22Rv1 (cell line): Measurements from ENCODE around the gene SPEM1.

Source experiments
- H3K27ac ChIP-seq: fragments of 450-650 bp; 2 replicates; pipeline ENCODE4 v1.5.1; 2017
- ZFX ChIP-seq: fragments of 450-650 bp; IDR thresholded peaks from 2 replicates; pipeline ENCODE4 v1.6.1; 2017; ENCODE audit warnings: antibody characterized with exemption, borderline replicate concordance
- TF ChIP-seq, protein P1 (sequence below): fragments of 450-650 bp; IDR thresholded peaks from 2 replicates; pipeline ENCODE4 v1.5.1; 2017; ENCODE audit warnings: mild to moderate bottlenecking

SPEM1 gene

DNA sequence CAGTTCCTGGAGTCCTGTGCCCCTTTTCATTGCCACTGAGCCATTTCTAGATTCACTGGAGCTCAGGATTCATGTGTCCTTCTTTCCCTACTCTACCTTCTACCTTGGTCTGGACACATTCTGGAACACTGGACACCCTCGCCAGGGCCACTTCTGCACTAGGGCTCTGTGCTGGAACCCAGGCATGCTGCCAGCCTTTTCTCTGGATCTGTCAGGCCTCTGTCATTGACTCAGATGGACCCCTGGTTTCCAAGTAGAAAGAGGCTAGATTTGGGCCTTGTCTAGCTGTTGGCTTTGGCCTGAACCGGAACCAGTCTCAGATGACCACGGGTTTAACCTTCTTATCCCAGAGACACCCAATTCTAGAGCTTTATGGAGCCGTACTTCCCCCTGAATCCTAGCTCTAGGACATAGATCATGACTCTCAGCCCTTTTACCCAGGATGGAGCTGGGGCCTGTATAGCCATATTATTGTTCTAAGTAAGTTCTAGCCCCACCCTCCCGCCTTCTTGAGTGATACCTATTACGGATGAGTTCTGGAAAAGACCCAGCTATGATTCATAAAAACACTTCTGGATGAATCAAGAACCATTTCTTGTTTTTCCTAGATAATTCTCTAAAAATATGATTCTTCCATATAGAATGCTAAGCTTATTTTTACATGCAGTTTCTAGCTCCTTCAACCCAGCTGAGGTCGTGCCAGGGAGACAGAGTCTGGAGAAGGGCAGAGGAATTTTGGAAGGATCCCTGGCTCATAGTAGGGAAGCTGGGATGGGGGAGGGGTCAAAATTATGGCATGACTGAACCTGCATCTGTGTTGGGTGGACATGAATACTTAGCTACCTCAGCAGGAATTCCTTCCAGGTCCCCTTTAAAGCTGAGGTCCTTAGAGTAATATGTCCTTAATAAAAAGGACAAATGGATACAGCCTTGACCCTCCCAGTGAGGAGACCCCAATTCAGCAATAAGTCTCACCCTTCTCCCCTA, 23.7 kb downstream of the SPEM1 start:
- TF ChIP-seq ZFX = no peak
- TF ChIP-seq, protein P1, sequence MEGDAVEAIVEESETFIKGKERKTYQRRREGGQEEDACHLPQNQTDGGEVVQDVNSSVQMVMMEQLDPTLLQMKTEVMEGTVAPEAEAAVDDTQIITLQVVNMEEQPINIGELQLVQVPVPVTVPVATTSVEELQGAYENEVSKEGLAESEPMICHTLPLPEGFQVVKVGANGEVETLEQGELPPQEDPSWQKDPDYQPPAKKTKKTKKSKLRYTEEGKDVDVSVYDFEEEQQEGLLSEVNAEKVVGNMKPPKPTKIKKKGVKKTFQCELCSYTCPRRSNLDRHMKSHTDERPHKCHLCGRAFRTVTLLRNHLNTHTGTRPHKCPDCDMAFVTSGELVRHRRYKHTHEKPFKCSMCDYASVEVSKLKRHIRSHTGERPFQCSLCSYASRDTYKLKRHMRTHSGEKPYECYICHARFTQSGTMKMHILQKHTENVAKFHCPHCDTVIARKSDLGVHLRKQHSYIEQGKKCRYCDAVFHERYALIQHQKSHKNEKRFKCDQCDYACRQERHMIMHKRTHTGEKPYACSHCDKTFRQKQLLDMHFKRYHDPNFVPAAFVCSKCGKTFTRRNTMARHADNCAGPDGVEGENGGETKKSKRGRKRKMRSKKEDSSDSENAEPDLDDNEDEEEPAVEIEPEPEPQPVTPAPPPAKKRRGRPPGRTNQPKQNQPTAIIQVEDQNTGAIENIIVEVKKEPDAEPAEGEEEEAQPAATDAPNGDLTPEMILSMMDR = no peak
- H3K27ac ChIP-seq = peak overlapping the region; percentile 24; the same call in 1 of the 2 replicates

DNA sequence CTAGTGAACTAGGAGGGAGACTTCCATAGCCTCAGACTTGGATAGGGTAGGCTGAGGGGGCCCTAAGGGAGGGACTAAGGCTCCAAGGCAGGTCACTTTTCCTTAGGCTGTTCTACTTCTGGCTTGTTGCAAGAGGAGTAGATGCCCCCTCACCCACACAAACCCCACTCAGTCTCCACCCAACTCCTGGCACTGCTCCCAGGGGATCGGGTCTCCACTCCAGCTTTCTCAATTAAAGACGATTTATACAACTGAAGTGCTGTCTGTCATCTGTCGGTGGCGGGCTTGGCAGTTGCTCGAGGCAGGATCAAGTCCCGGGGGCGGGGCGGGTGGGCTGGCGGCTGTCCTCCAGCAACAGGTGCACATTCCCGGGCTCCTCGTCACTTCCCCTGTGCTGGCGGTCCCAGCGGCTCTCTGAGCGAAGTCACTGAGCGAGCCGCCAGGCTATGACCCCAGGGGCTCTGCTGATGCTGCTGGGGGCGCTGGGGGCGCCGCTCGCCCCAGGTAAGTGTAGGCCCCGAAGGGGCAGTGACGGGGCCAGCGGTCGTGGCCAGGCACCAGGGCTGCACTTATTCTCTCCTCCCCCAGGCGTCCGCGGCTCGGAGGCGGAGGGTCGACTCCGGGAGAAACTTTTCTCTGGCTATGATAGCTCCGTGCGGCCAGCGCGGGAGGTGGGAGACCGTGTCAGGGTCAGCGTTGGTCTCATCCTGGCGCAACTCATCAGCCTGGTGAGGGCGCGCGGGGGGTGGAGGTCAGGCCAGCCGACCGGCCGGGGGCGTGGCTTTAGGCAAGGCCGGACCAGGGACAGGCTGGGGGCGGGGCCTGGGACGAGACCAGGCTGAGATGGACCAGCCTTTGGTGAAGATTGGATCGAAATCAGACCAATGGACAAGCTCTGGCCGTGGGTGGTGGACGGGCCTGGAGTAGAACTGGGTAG, 24.8 kb downstream of the SPEM1 start, which contains the start of gene CHRNB1:
CHRNB1 (plus strand) TSS at position 380 of the 937 bp plus-strand sequence; CDS start at position 447, 67 bp downstream.
- H3K27ac ChIP-seq = peak within 1 kb of the TSS; percentile 82
- TF ChIP-seq ZFX = no peak
- TF ChIP-seq, protein P1 = peak; percentile 31

DNA sequence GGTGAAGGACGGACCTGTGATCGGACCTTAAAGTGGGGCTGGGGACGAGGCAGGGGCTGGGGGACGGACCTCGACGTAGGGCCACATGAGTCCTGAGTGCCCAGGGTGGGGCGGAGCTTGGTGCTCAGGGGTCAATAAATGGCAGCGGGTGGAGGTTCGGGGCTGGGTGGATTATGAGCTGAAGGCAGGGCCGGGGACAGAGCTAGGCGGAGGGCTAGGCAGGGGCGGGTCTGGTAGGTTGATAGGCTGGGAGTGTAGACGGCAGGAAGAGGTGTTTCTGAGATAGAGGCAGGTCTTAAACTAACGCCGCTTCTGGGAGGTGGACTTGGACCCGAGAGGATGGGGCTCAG, 25.5 kb downstream of the SPEM1 start:
- no peak for TF ChIP-seq ZFX
- TF ChIP-seq, protein P1 = no peak
- peak overlapping the region; percentile 82 for H3K27ac ChIP-seq

GRCh38 chr17:7448461-7448860, 28.3 kb downstream of the SPEM1 start:
- H3K27ac ChIP-seq = no peak overlapping the region
- no peak for TF ChIP-seq ZFX
- TF ChIP-seq, protein P1 = no peak

DNA sequence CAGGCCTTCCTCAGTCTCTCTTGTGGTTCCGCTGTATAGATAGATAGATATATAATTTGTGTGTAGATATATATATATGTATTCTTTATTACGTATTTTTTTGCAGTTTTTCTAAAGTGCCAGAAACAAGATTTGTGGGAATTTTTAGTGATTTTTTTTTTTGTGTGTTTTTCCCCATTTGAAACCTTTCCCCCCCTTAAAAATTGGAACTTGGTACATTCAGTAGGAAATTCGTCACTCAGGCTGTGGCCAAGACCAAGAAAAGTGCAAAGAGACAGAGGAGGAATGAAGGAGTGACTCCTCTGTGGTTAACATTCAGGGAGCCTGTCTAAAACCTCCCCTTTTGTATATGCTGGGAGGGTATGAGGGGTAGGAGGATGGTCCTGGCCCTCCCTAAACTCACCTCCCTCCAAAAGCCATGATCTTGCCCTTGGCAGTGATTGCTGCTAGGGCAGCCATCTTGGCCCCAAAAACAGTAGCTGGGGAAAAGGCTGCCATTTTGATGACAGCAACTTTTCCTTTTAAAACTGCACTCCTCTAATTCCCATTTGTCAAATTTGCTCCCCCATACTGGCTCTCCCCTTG, 39.9 kb downstream of the SPEM1 start:
- 0 out of 2 replicates have a peak overlapping the region, but pooled peaks have one; percentile 13 for H3K27ac ChIP-seq

GRCh38 chr17:7460850-7461660, 40.9 kb downstream of the SPEM1 start:
- TF ChIP-seq ZFX = no peak
- TF ChIP-seq, protein P1 = no peak
- H3K27ac ChIP-seq = no peak overlapping the region

More for the DNA sequence above, 39.9 kb downstream of the SPEM1 start:
- TF ChIP-seq ZFX = no peak
